H1 (cell line): ENCODE measurements around the gene RETREG1. TPM values are rescaled to one million over a fixed set of nuclear protein-coding genes. Genes with fewer than 3 reads are reported as not detected.

Experiments
- CTCF ChIA-PET: fragments of 300-600 bp; sonication (Branson Sonifier 250); formaldehyde crosslinking; loops from one replicate; lab custom pipeline; 2021; ENCODE audit not compliant: partially characterized antibody; lab: Charles Lee
- POLR2A ChIA-PET: fragments of 300-600 bp; sonication (Branson Sonifier 250); formaldehyde crosslinking; loops from one replicate; lab custom pipeline; 2021; ENCODE audit warnings: inconsistent platforms; ENCODE audit not compliant: partially characterized antibody; lab: Charles Lee
- DNase-seq, 2 experiments: peaks; one replicate each; pipeline versions ENCODE4 v3.0.0 to v3.0.0-alpha.2; 2010 to 2022; ENCODE audit warnings: low spot score in 2 of 2, low read depth in 1 of 2, mixed read lengths in 1 of 2
- FAIRE-seq: peaks from 2 replicates; lab custom pipeline; 2011; peaks lifted over from hg19 to GRCh38; lab: Jason Lieb, UNC
- H2AFZ ChIP-seq: 2 replicates; pipeline ENCODE4 v1.8.1; 2012; ENCODE audit warnings: low read length, inconsistent platforms
- H2AK5ac ChIP-seq: 2 replicates; pipeline ENCODE4 v1.6.1; 2013; ENCODE audit warnings: low read depth, low read length
- H2BK120ac ChIP-seq: replicated peaks from 2 replicates; pipeline ENCODE3; 2013; ENCODE audit warnings: low read depth, low read length, inconsistent platforms
- H2BK12ac ChIP-seq: 2 replicates; pipeline ENCODE4 v1.6.1; 2013; ENCODE audit warnings: low read depth, low read length
- H2BK15ac ChIP-seq: 2 replicates; pipeline ENCODE4 v1.6.1; 2013; ENCODE audit warnings: low read length
- H2BK20ac ChIP-seq: 2 replicates; pipeline ENCODE4 v1.6.1; 2013; ENCODE audit warnings: low read length
- H2BK5ac ChIP-seq: 2 replicates; pipeline ENCODE4 v1.6.1; 2013; ENCODE audit warnings: low read depth, low read length
- H3K14ac ChIP-seq: 2 replicates; pipeline ENCODE4 v1.6.1; 2013; ENCODE audit warnings: inconsistent platforms; ENCODE audit not compliant: insufficient read length
- H3K18ac ChIP-seq: 2 replicates; pipeline ENCODE4 v1.6.1; 2013; ENCODE audit warnings: low read length; ENCODE audit errors: extremely low read depth
- H3K23ac ChIP-seq: 2 replicates; pipeline ENCODE4 v1.6.1; 2013; ENCODE audit warnings: inconsistent platforms; ENCODE audit not compliant: insufficient read length
- H3K23me2 ChIP-seq: 2 replicates; pipeline ENCODE4 v1.6.1; 2013; ENCODE audit warnings: low read depth, low read length
- H3K27ac ChIP-seq: 2 replicates; pipeline ENCODE4 v1.6.1; 2011; ENCODE audit warnings: low read depth, low read length, inconsistent platforms
- H3K27me3 ChIP-seq, 4 experiments: replicated peaks in 1 of 4; 1 replicate in 1 of 4; 2 replicates in 3 of 4; pipeline versions ENCODE4 v1.6.1 to v1.8.1; 2011 to 2013; ENCODE audit warnings: low read length in 3 of 4, mild to moderate bottlenecking in 3 of 4, inconsistent platforms in 2 of 4, mixed read lengths in 2 of 4, moderate library complexity in 1 of 4; ENCODE audit not compliant: control insufficient read depth in 3 of 4, insufficient read depth in 3 of 4; ENCODE audit errors: extremely low read depth in 1 of 4
- H3K36me3 ChIP-seq, 4 experiments: 2 replicates each; pipeline versions ENCODE4 v1.6.1 to v1.8.1; 2011 to 2013; ENCODE audit warnings: mild to moderate bottlenecking in 4 of 4, low read length in 3 of 4, moderate library complexity in 2 of 4, control low read depth in 1 of 4, inconsistent platforms in 1 of 4; ENCODE audit not compliant: insufficient read depth in 4 of 4, control insufficient read depth in 2 of 4
- H3K4ac ChIP-seq: replicated peaks from 2 replicates; pipeline ENCODE3; 2013; ENCODE audit warnings: low read length, low read depth, mixed read lengths, inconsistent platforms; ENCODE audit not compliant: insufficient read length
- H3K4me1 ChIP-seq, 4 experiments: replicated peaks in 1 of 4; 1 replicate in 1 of 4; 2 replicates in 3 of 4; pipeline versions ENCODE4 v1.6.1 to v1.8.1; 2011 to 2013; ENCODE audit warnings: low read length in 3 of 4, inconsistent platforms in 2 of 4, mixed read lengths in 1 of 4; ENCODE audit not compliant: insufficient read depth in 4 of 4, control insufficient read depth in 3 of 4
- H3K4me2 ChIP-seq, 2 experiments: 2 replicates each; pipeline versions ENCODE4 v1.6.1 to v1.8.1; 2011 to 2013; ENCODE audit warnings: low read depth in 2 of 2, low read length in 2 of 2, control low read depth in 1 of 2, inconsistent platforms in 1 of 2, mild to moderate bottlenecking in 1 of 2; ENCODE audit not compliant: insufficient read depth in 1 of 2
- H3K4me3 ChIP-seq, 4 experiments: fragments of 200-600, 300-600 bp in 1 of 4; sonication (generic), shearing (Covaris generic), sonication (Bioruptor Twin) in 1 of 4; 2 replicates each; pipeline versions ENCODE4 v1.5.1 to v1.8.1; 2011 to 2016; ENCODE audit warnings: low read length in 4 of 4, low read depth in 3 of 4, control low read depth in 2 of 4, inconsistent platforms in 2 of 4, mild to moderate bottlenecking in 2 of 4, mixed read lengths in 1 of 4, moderate library complexity in 1 of 4; ENCODE audit not compliant: insufficient read depth in 2 of 4; ENCODE audit errors: extremely low read depth in 1 of 4
- H3K56ac ChIP-seq: replicated peaks from 2 replicates; pipeline ENCODE3; 2013; ENCODE audit warnings: low read depth, mild to moderate bottlenecking, mixed read lengths, low read length, inconsistent platforms; ENCODE audit not compliant: insufficient read length
- H3K79me1 ChIP-seq: 2 replicates; pipeline ENCODE4 v1.6.1; 2013; ENCODE audit warnings: low read depth, low read length, control low read depth
- H3K79me2 ChIP-seq, 2 experiments: 2 replicates each; pipeline versions ENCODE4 v1.6.1 to v1.8.1; 2012 to 2013; ENCODE audit warnings: low read length in 2 of 2, mild to moderate bottlenecking in 2 of 2, inconsistent platforms in 1 of 2; ENCODE audit not compliant: insufficient read depth in 2 of 2, control insufficient read depth in 1 of 2
- H3K9ac ChIP-seq, 4 experiments: replicated peaks in 1 of 4; 1 replicate in 1 of 4; 2 replicates in 3 of 4; pipeline versions ENCODE4 v1.6.1 to v1.8.1; 2011 to 2013; ENCODE audit warnings: low read depth in 3 of 4, low read length in 3 of 4, control low read depth in 2 of 4, mild to moderate bottlenecking in 2 of 4, moderate library complexity in 2 of 4, inconsistent platforms in 1 of 4; ENCODE audit errors: extremely low read depth in 1 of 4
- H3K9me3 ChIP-seq, 2 experiments: 2 replicates each; pipeline versions ENCODE4 v1.6.1 to v1.8.1; 2012 to 2013; ENCODE audit warnings: mild to moderate bottlenecking in 2 of 2, moderate library complexity in 2 of 2, control low read depth in 1 of 2, inconsistent platforms in 1 of 2, low read depth in 1 of 2, low read length in 1 of 2, mixed read lengths in 1 of 2; ENCODE audit not compliant: insufficient read depth in 2 of 2
- H4K20me1 ChIP-seq, 2 experiments: replicated peaks in 1 of 2; 2 replicates each; pipeline versions ENCODE3 to v1.8.1; 2011 to 2013; ENCODE audit warnings: inconsistent platforms in 2 of 2, low read length in 2 of 2, mild to moderate bottlenecking in 1 of 2; ENCODE audit not compliant: insufficient read depth in 2 of 2, control insufficient read depth in 1 of 2
- H4K5ac ChIP-seq: 2 replicates; pipeline ENCODE4 v1.6.1; 2013; ENCODE audit warnings: low read length, low read depth, mixed read lengths, inconsistent platforms; ENCODE audit not compliant: insufficient read length
- H4K8ac ChIP-seq: 2 replicates; pipeline ENCODE4 v1.8.0; 2013; ENCODE audit warnings: mild to moderate bottlenecking, moderate library complexity, low read length, inconsistent platforms; ENCODE audit not compliant: insufficient read depth; ENCODE audit errors: extremely low read depth
- H4K91ac ChIP-seq: replicated peaks from 2 replicates; pipeline ENCODE3; 2013; ENCODE audit warnings: low read length, mixed read lengths, inconsistent platforms; ENCODE audit not compliant: insufficient read length
- ATF3 ChIP-seq: IDR thresholded peaks from 2 replicates; pipeline ENCODE4 v1.6.1; 2011; ENCODE audit warnings: low read depth, mild to moderate bottlenecking, low read length; ENCODE audit not compliant: insufficient read depth
- BRCA1 ChIP-seq: IDR thresholded peaks from 2 replicates; pipeline ENCODE4 v1.6.1; 2012; ENCODE audit warnings: low read depth, low read length, improper control_type of control experiment
- CEBPB ChIP-seq: IDR thresholded peaks from 2 replicates; pipeline ENCODE4 v1.6.1; 2012; ENCODE audit warnings: low read depth, low read length
- CTBP2 ChIP-seq: IDR thresholded peaks from 2 replicates; pipeline ENCODE4 v1.7.0; 2011; ENCODE audit warnings: borderline replicate concordance, mild to moderate bottlenecking, moderate library complexity, mixed read lengths, low read length; ENCODE audit not compliant: insufficient read depth, insufficient read length
- HDAC6 ChIP-seq: IDR thresholded peaks from one replicate; pipeline ENCODE4 v1.7.1; 2012; ENCODE audit warnings: low read depth, mild to moderate bottlenecking, inconsistent platforms, low read length, moderate library complexity
- MAFK ChIP-seq: IDR thresholded peaks from 2 replicates; pipeline ENCODE4 v1.6.1; 2012; ENCODE audit warnings: low read depth, mild to moderate bottlenecking, improper control_type of control experiment, low read length
- RFX5 ChIP-seq: IDR thresholded peaks from 2 replicates; pipeline ENCODE4 v1.6.1; 2011; ENCODE audit warnings: low read depth, low read length, improper control_type of control experiment, borderline replicate concordance
- SP1 ChIP-seq: IDR thresholded peaks from 2 replicates; pipeline ENCODE4 v1.6.1; 2011; ENCODE audit warnings: low read depth, low read length
- SUZ12 ChIP-seq: fragments of 200-600 bp; sonication (generic); IDR thresholded peaks from 2 replicates; pipeline ENCODE4 v1.6.1; 2012; ENCODE audit warnings: mild to moderate bottlenecking, inconsistent platforms, low read length, moderate library complexity, mixed read lengths
- WGBS, 2 experiments: shearing (Covaris generic) in 1 of 2; methylation state at CpG; one replicate each; pipeline versions ENCODE4 v1.1.6 to v1.1.7; 2013 to 2015; ENCODE audit warnings: low lambda C conversion rate in 2 of 2, mixed read lengths in 2 of 2, inconsistent platforms in 1 of 2, low coverage in 1 of 2, missing lambda C conversion rate in 1 of 2; ENCODE audit not compliant: insufficient replicate concordance in 2 of 2, insufficient coverage in 1 of 2, insufficient read length in 1 of 2; ENCODE audit errors: extremely low coverage in 1 of 2, missing lambda C conversion rate in 1 of 2; 5-methylcytosine and 5-hydroxymethylcytosine counted together
- polyA plus RNA-seq, 7 experiments: library from polyadenylated mRNA; depleted of rRNA in 3 of 7; stranded (reverse) in 5 of 7; unstranded in 2 of 7; fragments of >200 nt in 5 of 7; fragments of 200-250 nt in 2 of 7; gene quantifications; 1 replicate in 5 of 7; 2 replicates in 1 of 7; 4 replicates in 1 of 7; pipeline versions ENCODE4 v1.2.1 to v1.2.3, GENCODE V29; 2011 to 2013; ENCODE audit warnings: missing spikeins in 2 of 7, mixed read lengths in 2 of 7
- total RNA-seq: library from RNA; stranded (reverse); fragmentation: NEBNext Ultra II Directional; extraction: Animal tissue kit (Norgen Biotek cat#: 25700); gene quantifications from 2 replicates; pipeline ENCODE4 v1.2.1, GENCODE V29; 2021

RETREG1 gene
- total and polyA plus RNA-seq, 2 of the 8 experiments (the other 6 are each of a cell fraction or from before 2014, with no cell fraction given) = 0.62 to 1.9 TPM

GRCh38 chr5:16548812-16549211 lies 68.0 kb downstream of the RETREG1 start:
- no peak overlapping the region for H2BK12ac ChIP-seq
- no peak overlapping the region for H2BK15ac ChIP-seq
- no peak overlapping the region for H2BK120ac ChIP-seq
- H4K20me1 ChIP-seq = no peaks in the 10 kb centered on the region
- H2AFZ ChIP-seq = no peak overlapping the region
- no peaks in the 10 kb centered on the region for H3K27me3 ChIP-seq
- H3K36me3 ChIP-seq = no peaks in the 10 kb centered on the region
- no peak overlapping the region for H3K23ac ChIP-seq
- 62% methylated on average over 3 of the region's 3 CpGs; no CpG with 5 or more reads in 1 of the 2 experiments for WGBS, 2 experiments
- DNase-seq (no peak), FAIRE-seq (no peak)
- H3K27ac ChIP-seq = no peak overlapping the region
- H3K79me1 ChIP-seq = no peaks in the 10 kb centered on the region
- H3K79me2 ChIP-seq = no peaks in the 10 kb centered on the region
- no peak overlapping the region for H2BK20ac ChIP-seq
- POLR2A ChIA-PET = no interaction called here
- TF ChIP-seq CTBP2 = no peak
- no peak for TF ChIP-seq MAFK
- TF ChIP-seq BRCA1 = no peak
- no peak for TF ChIP-seq CEBPB
- TF ChIP-seq SUZ12 = no peak
- no peak for TF ChIP-seq SP1
- no peak for TF ChIP-seq RFX5
- TF ChIP-seq HDAC6 = no peak
- no peak for TF ChIP-seq ATF3
- CTCF ChIA-PET = interaction anchor here (1.0 to 9.8 kb wide), 9 partner anchors 12 to 641 kb away, joined by 3 to 155 read pairs (median 4); no protein-coding TSS in a partner anchor
- no peak overlapping the region for H4K91ac ChIP-seq
- H3K9ac ChIP-seq = no peak overlapping the region
- no peak overlapping the region for H3K56ac ChIP-seq
- H2BK5ac ChIP-seq = no peak overlapping the region
- no peak overlapping the region for H4K5ac ChIP-seq
- no peak overlapping the region for H3K4me3 ChIP-seq
- no peak overlapping the region for H3K4me2 ChIP-seq
- H3K4me1 ChIP-seq = 0 out of 7 replicates have a peak, but pooled peaks cover 0 to 2% (median 0%) of the 10 kb centered on the region in 4 experiments
- no peak overlapping the region for H4K8ac ChIP-seq
- no peak overlapping the region for H2AK5ac ChIP-seq
- no peak overlapping the region for H3K18ac ChIP-seq
- H3K14ac ChIP-seq = no peak overlapping the region
- H3K4ac ChIP-seq = no peak overlapping the region
- H3K23me2 ChIP-seq = no peaks in the 10 kb centered on the region
- H3K9me3 ChIP-seq = no peaks in the 10 kb centered on the region
